Keratinocyte (primary cell): ENCODE results near the gene CEBPE.

Experiments used
- EZH2 ChIP-seq: IDR thresholded peaks from one replicate; pipeline ENCODE4 v1.6.1; 2012; ENCODE audit warnings: inconsistent platforms, mild to moderate bottlenecking, low read length, moderate library complexity
- TF ChIP-seq, protein P1 (sequence below), 3 experiments: IDR thresholded peaks in 1 of 3; conservative IDR thresholded peaks in 1 of 3; optimal IDR thresholded peaks in 1 of 3; 2 replicates in 2 of 3; 3 replicates in 1 of 3; pipeline versions ENCODE3 to v1.5.1; 2011; ENCODE audit warnings: low read length in 3 of 3, mild to moderate bottlenecking in 3 of 3, moderate library complexity in 2 of 3, control low read depth in 1 of 3, inconsistent platforms in 1 of 3; ENCODE audit not compliant: insufficient read depth in 2 of 3; ENCODE audit errors: extremely low read depth in 1 of 3

DNA sequence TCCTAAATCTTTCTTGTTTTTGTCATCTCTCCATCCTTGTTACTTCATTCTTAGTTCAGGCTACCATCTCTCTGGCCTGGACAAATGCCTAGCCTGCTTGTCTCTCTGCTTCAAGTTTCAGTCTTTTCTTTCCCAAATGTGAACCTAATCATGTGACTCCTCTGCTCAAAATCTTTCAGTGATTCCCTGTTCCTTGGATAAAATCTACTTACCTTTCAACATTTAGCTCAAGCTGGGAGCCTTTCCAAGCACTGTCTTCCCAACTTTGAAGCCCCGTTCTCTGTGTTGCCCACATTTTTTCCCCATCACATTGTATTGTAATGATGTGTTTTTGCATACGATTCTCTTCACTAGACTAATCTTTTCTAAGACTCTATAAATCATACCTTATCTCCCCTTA, 39.7 kb upstream of the CEBPE start:
- TF ChIP-seq, protein P1, sequence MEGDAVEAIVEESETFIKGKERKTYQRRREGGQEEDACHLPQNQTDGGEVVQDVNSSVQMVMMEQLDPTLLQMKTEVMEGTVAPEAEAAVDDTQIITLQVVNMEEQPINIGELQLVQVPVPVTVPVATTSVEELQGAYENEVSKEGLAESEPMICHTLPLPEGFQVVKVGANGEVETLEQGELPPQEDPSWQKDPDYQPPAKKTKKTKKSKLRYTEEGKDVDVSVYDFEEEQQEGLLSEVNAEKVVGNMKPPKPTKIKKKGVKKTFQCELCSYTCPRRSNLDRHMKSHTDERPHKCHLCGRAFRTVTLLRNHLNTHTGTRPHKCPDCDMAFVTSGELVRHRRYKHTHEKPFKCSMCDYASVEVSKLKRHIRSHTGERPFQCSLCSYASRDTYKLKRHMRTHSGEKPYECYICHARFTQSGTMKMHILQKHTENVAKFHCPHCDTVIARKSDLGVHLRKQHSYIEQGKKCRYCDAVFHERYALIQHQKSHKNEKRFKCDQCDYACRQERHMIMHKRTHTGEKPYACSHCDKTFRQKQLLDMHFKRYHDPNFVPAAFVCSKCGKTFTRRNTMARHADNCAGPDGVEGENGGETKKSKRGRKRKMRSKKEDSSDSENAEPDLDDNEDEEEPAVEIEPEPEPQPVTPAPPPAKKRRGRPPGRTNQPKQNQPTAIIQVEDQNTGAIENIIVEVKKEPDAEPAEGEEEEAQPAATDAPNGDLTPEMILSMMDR (optimal IDR thresholded peaks at IDR 0.05 in 1 of 3, IDR thresholded peaks at IDR 0.05 in 1 of 3, conservative IDR thresholded peaks at IDR 0.05 in 1 of 3; ENCODE audit: extremely low read depth in 1 of 3, insufficient read depth in 2 of 3, low read length in 3 of 3) = no peak
- no peak for TF ChIP-seq EZH2
